Esophagus mucosa (tissue), 1 donor: Measurements from ENCODE around the gene PTPN21. TPM values are rescaled to one million over a fixed set of nuclear protein-coding genes. Genes with fewer than 3 reads are reported as not detected.
"Not testable (repeated sequence)": the region's sequence is repeated elsewhere in the genome, so short reads cannot be mapped to it uniquely, and the experiment has no call there.

Experiments used
- ATAC-seq: fragments of 200-7000 bp; cut with Tn5 transposase; one replicate; pipeline ENCODE4 v1.9.1; 2020
- total RNA-seq: library from RNA; stranded (reverse); gene quantifications from one replicate; pipeline ENCODE4 v1.2.4, GENCODE V29; 2023
- donor health status: DM: yes; HTN: yes; CAD: no.

PTPN21 gene
- total RNA-seq, 1 donor from 2014 or later: 10.5 TPM

- ATAC-seq: no peak
Observed at GRCh38 chr14:88551980-88552431, 2.8 kb downstream of the PTPN21 start.

- peak; percentile 82 for ATAC-seq
Observed at GRCh38 chr14:88551094-88551870, 3.5 kb downstream of the PTPN21 start.

DNA sequence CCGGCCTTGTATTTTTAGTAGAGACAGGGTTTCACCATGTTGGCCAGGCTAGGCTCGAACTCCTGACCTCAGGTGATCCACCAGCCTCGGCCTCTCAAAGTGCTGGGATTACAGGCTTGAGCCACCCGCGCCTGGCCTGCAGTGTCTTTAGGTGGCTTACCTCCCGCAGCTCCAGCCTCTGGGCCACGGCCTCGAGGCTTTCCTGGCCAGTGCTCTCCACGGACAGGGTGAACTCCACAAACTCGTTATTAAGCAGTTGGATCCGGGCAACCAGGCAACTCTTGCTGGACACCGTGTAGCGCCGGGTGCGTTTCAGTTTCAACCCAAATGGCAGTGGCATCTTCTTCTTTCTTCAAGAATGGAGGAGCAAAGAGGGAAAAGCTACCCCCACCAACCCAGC is 4.7 kb downstream of the PTPN21 start:
- ATAC-seq: no peak

DNA sequence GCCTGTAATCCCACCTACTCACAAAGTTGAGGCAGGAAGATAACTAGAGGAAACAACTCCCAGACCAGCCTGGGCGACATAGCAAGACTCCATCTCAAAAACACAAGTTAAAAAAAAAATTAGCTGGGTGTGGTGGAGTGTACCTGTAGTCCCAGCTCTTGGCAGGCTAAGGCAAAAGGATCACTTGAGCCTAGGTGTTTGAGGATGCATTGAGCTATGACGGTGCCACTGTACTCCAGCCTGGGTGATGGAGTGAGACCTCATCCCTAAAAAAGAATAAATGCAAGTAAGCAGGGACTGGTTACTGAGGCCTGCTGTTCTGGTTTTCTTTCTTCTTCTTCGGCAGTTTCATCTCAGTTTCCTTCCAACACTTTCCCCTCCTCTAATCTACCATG is 7.4 kb downstream of the PTPN21 start:
- no peak for ATAC-seq

- ATAC-seq: no peak
Observed at GRCh38 chr14:88546621-88547385, 8.0 kb downstream of the PTPN21 start.

DNA sequence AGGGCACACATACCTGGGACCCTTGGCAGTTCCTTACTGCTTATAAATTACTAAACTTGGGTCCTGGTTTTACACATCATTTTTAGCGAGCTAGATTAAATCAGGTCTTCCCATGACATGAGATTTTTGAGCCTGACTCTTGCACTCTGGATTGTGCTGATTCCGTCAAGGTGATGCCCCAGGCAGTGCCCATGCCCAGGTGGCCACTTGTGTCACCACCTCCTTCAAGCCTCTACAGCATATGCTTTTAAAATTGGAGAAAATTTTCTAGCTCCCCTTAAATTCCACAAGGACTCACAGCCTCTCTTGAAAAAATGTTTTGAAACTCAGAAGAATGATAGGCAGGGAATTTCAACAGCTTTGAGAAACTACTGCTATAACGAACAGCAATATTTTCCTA is 9.6 kb downstream of the PTPN21 start:
- ATAC-seq: no peak

- no peak for ATAC-seq
Observed at GRCh38 chr14:88542857-88543795, 11.7 kb downstream of the PTPN21 start.

- no peak for ATAC-seq
Observed at GRCh38 chr14:88541324-88541723, 13.5 kb downstream of the PTPN21 start.

GRCh38 chr14:88535813-88536212 is 19.0 kb downstream of the PTPN21 start:
- no peak for ATAC-seq

- peak; percentile 74 for ATAC-seq
Observed at GRCh38 chr14:88535149-88535548, 19.7 kb downstream of the PTPN21 start.

DNA sequence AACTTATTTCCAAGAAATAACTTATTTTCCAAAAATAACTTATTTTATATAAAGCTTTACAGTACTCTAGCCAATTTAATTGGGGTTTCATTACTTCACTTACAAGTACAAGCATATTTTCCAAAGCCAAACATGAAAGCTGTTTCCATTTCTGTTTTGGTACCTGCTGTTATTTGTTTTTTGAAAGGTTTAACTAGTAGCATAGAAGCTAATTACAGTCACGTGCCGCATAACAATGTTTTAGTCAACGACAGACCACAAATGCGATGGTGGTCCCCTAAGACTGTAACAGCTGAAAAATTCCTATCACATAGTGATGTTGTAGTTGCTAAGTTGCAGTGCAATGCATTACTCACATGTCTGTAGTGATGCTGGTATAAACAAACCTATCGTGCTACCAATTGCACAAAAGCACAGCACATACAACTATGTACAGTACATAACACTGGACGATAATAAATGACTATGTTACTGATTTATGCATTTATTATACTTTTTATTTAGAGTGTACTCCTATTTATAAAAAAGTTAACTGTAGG is 21.7 kb downstream of the PTPN21 start:
- no peak for ATAC-seq

- ATAC-seq: not testable (repeated sequence)
Observed at GRCh38 chr14:88529889-88530288, 24.9 kb downstream of the PTPN21 start.

DNA sequence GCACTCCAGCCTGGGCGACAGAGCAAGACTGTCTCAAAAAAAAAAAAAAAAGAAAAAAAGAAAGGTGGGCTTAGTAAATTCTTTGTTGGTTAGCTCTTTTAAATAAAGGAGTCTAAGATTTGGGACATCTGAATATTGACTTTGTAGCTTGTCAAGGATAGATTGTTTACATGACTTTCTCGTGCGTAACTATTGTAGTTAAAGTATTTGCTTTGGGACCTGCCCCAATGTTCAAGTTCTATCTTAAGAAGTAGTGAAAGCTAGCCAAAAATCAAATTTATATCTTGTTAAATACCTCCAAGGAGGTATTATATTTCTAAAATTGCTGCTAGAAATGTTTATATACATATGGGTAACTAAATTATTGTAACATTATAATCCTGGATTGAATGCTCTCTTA is 32.4 kb downstream of the PTPN21 start:
- no peak for ATAC-seq

DNA sequence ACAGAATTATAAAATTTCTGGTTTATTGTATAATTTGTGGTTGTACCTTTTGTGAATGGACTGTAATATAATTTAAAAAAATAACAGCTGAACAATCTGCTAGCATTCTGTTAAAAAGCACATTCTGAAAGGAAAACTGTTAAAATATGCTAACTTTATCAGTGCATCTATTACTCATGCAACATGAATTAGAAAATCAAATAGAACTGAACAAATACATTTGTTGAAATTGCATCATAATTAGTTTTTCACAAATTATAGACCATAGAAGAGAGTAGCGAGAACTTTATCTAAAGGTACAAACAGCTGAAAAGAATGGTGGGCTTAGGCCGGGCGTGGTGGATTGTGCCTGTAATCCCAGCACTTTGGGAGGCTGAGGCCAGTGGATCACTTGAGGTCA is 33.0 kb downstream of the PTPN21 start:
- no peak for ATAC-seq

DNA sequence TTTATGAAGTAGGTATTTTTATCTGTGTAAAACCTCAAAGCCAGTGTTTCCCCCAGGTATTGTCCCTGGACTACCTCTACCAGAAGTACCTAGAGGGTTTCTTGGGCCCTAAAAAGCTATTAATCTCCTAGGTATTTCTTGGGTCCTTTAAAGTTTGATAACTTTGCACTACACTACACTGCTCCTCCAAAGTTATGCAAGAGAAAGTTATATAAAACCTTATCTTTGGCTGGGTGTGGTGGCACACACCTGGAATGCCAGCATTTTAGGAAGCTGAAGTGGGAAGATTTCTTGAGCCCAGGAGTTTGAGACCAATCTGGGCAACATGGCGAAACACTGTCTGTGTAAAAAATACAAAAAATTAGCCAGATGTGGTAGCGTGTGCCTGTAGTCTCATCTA is 34.9 kb downstream of the PTPN21 start:
- ATAC-seq: no peak

GRCh38 chr14:88518592-88519512 is 36.0 kb downstream of the PTPN21 start:
- peak; percentile 28 for ATAC-seq

- ATAC-seq: no peak
Observed at GRCh38 chr14:88516861-88517357, 37.9 kb downstream of the PTPN21 start.

- no peak for ATAC-seq
Observed at GRCh38 chr14:88515499-88516221, 39.1 kb downstream of the PTPN21 start.

DNA sequence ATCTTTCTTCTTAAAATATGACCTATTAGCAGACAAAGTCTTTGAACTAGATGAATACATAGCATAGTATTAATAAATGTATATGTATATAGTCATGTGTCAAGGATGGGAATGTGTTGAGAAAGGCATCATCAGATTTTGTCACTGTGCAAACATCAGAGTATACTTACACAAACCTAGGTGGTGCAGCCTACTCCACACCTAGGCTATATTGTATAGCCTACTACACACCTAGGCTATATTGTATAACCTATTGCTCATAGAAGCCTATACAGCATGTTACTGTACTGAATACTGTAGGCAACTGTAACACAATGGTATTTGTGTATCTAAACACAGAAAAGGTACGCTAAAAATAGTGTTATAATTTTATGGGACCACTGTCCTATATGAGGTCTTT is 47.6 kb downstream of the PTPN21 start:
- peak; percentile 33 for ATAC-seq

DNA sequence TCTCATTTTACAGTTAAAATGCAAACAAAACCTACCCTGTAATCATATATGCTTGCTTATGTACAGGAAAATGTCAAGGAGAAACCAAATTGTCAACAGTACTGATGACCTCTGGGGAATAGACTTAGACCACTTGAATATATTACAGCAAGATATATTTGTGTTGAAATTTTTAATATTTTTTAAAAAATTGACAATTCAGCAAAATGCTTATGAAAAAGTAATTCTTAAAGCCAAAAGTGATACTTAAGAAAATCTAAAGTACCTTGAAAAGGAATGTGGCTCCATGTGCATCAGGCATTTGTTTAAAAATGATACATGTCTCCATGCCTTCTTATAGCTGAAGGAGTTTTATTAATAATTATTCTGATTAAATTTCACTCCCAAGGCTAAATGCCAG is 49.2 kb downstream of the PTPN21 start:
- ATAC-seq: no peak
